Medulla oblongata (tissue), 1 donor: ENCODE data around the gene RPTOR.

Source experiments
- DNase-seq: peaks from one replicate; pipeline ENCODE4 v3.0.0-alpha.2; 2015; ENCODE audit errors: extremely low spot score

Gene RPTOR

GRCh38 chr17:80892019-80892855 lies 347.6 kb downstream of the RPTOR start:
- no peak for DNase-seq

GRCh38 chr17:80892900-80893603 lies 348.4 kb downstream of the RPTOR start:
- no peak for DNase-seq

- no peak for DNase-seq
Measured at GRCh38 chr17:80893604-80894438, 349.2 kb downstream of the RPTOR start.

- DNase-seq: no peak
Measured at GRCh38 chr17:80894439-80894721, 349.7 kb downstream of the RPTOR start.

- no peak for DNase-seq
Measured at GRCh38 chr17:80894726-80895125, 350.1 kb downstream of the RPTOR start.

- no peak for DNase-seq
Measured at GRCh38 chr17:80895366-80895765, 350.7 kb downstream of the RPTOR start.

DNA sequence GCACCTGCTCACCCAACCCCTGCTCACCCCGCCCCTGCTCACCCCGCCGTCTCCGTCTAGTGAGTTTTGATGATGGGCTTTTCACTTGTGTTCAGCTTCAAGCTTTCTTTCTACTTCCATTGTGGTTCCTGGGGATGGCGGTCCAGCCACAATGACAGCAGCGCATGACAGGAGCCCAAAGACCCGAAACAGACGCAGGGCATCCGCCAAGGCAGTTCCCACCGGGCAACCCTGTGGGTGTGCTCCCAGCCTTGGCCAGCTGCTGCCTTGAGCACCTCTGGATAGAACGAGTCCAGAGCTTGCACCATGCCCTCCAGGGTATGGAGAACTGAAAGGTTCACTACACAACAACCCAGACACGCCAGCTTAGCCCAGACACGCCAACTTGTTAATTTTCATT lies 354.1 kb downstream of the RPTOR start:
- no peak for DNase-seq

- no peak for DNase-seq
Measured at GRCh38 chr17:80899402-80900268, 355.0 kb downstream of the RPTOR start.

GRCh38 chr17:80901319-80901718 lies 356.7 kb downstream of the RPTOR start:
- DNase-seq: peak; percentile 17

GRCh38 chr17:80902197-80902962 lies 357.7 kb downstream of the RPTOR start:
- no peak for DNase-seq

DNA sequence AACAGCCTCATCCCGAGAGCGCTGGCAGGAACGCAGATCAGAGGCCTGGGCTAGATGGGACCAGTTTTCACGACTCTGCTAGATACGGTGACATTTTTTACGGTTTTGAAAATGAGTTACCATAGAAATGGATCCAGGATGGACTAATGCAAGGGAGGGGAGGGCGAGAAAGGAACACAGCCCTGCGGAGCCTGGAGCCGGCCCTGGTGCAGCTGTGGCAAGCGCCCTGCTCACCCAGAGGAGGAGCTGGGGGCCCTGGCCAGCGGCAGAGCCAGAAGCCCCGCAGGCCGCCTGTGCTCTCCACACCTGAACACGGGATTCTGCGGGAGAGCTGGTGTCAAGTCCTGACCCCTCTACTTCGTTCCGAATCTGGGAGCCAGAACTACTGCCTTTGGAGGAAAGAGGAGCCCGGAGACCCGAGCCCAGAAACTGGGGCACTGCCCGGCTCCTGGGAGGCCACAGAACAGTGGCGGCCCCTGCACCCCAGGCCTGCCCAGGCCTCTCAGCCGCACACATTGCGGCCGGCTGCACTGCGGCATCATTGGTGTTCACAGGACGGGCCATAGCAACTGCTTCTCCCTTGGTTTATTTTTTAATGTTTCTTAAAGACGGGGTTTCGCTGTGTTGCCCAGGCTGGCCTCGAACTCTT lies 358.4 kb downstream of the RPTOR start:
- DNase-seq: no peak

DNA sequence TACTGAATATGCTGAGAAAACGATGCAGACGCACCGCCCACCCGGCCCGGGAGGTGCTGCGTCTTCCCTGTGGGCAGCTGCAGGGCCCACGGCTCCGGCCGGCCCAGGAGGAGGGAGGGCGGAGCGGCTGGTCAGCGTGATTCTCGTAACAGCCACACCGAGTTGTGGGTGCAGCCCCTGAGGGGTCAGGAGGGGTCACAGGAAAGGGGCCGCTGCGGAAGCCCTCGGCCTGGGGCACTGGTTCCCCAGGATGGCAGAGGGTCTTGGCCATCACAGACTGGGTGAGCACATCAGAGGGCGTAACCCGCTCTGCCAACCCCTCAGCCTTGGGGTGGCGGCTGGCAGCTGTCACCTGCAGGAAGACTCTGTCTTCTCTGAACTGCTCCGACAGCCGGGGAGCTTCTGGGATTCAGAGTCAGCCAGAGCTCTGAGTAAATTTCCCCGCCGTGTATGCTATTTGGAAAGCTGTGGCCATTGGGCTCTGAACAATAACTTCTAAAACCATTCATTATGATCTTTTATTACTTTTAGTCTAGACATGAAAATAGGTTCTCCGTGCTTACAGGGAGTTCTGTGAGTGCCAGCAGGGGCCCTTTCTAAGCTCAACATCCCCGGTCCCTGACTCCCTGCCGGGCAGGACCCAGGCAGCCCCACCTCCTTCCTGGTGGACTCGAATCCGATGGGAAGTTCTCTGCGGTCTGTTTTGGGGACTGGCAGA lies 359.6 kb downstream of the RPTOR start:
- no peak for DNase-seq

- DNase-seq: no peak
Measured at GRCh38 chr17:80905586-80906230, 361.1 kb downstream of the RPTOR start.

- no peak for DNase-seq
Measured at GRCh38 chr17:80906364-80907259, 362.0 kb downstream of the RPTOR start.

DNA sequence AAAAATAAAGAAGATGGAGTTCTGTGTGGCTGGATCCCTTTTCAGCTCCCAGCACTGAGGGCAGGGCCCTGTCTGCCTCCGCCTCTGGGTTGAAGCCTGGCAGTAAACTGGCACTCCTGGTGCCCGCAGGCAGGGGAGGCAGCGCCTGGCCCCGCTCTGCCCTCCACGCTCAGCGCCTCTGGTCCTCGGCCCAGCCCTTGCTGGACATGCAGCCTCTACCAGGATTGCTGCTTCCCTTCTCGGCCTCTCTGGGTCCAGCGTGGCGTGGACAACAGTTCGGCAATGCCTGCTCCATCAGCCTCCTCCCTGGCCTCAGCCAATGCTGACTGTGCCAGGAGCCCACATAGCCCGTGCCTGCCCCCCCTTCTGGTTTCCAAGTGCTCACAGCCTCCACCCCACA lies 362.6 kb downstream of the RPTOR start:
- no peak for DNase-seq

DNA sequence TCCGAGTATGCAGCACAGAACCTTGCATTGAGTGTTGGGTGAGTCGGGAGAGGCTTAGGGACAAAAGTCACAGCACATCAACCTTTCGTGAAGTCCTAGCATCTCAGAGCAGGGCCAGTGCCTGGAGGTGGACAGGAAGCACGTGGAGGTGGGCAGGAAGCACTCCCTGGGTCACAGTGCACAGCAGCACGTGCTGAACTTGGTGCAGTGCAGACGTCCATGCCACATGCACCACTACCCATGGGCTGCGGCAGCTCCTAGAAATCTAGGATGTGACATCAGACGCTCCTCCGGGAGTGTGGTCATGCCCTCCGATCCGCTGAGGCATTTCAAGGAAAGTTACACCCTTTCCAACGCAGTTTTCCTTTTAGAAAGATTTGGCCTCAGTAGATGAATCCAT lies 363.6 kb downstream of the RPTOR start:
- no peak for DNase-seq

DNA sequence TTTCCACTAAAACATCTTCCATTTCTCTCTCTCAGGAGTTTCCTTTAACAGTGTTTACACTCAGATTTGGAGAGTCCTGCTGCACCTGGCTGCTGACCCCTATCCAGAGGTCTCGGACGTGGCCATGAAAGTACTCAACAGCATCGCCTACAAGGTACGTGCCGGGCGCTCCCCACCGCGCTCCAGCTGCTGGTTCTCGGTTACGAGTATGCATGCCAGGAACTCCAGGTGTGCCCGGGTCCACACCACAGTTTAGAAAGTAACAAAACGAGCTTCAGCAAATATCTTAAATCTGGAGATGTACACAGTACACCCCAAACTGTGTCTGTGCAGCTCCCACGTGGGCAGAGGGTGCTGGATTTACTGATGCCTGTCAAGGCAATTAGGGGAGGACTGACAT lies 364.1 kb downstream of the RPTOR start:
- DNase-seq: no peak

DNA sequence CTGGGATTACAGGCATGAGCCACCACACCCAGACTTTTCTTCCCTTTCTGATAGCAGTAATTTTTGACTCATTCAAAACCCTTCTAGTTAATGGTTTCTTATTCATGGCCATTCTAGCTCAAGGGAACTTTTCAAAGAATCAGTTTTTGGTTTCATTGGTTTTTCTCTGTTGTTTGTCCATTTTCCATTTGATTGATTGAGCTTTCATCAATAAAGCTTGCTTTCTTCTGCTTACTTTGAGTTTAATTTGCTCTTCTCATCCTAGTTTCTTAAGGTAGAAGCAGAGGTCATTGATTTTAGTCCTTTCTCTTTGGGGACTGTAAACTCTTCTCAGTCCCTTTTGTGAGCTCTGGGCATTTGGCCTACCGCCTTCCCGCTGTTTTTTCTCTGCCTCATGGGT lies 365.0 kb downstream of the RPTOR start:
- DNase-seq: no peak
